NCI-H510A treated with DMSO at 0.1 percent for 48 hours (cell line): ENCODE results near the gene HYAL1.

ENCODE experiments used
- DNase-seq: peaks from one replicate; lab custom pipeline; 2025; lab: John Stamatoyannopoulos, UW

Gene HYAL1

GRCh38 chr3:50303013-50303815 lies at the start of gene HYAL1:
Gene HYAL1, minus strand, starts transcription at chr3:50303574. Its CDS starts 618 bp downstream, at chr3:50302956.
- no peak for DNase-seq

- no peak for DNase-seq
These were observed 49.4 kb upstream of the HYAL1 start for GRCh38 chr3:50352781-50353180.

- no peak for DNase-seq
These were observed 47.9 kb upstream of the HYAL1 start for GRCh38 chr3:50351323-50351697.

- DNase-seq = peak; percentile 83
These were observed 47.4 kb upstream of the HYAL1 start, which contains the start of the genes CYB561D2 and NPRL2 for GRCh38 chr3:50350527-50351322. Gene CYB561D2, plus strand, starts transcription at chr3:50350862. Its CDS starts 572 bp downstream, at chr3:50351434. Gene NPRL2, minus strand, starts transcription at chr3:50350775. Its CDS starts 123 bp downstream, at chr3:50350652.

- no peak for DNase-seq
These were observed 46.8 kb upstream of the HYAL1 start for GRCh38 chr3:50350213-50350526.

GRCh38 chr3:50347187-50347813 lies 43.9 kb upstream of the HYAL1 start:
- peak; percentile 58 for DNase-seq

GRCh38 chr3:50345586-50346234 lies 42.3 kb upstream of the HYAL1 start, which contains the start of gene ZMYND10:
Gene ZMYND10, minus strand, starts transcription at chr3:50345732. Its CDS starts 153 bp downstream, at chr3:50345579.
- DNase-seq = peak; percentile 20

GRCh38 chr3:50345008-50345407 lies 41.6 kb upstream of the HYAL1 start:
- DNase-seq = no peak

GRCh38 chr3:50342813-50343633 lies 39.6 kb upstream of the HYAL1 start:
- no peak for DNase-seq

- DNase-seq = no peak
These were observed 38.7 kb upstream of the HYAL1 start for GRCh38 chr3:50341996-50342650.

- DNase-seq = no peak
These were observed 38.2 kb upstream of the HYAL1 start for GRCh38 chr3:50341537-50341936.

GRCh38 chr3:50340448-50341329 lies 37.3 kb upstream of the HYAL1 start, which contains the start of gene RASSF1:
Gene RASSF1, minus strand, starts transcription at chr3:50340836. Its CDS starts 31 bp downstream, at chr3:50340805.
- no peak for DNase-seq

- no peak for DNase-seq
These were observed 36.7 kb upstream of the HYAL1 start for GRCh38 chr3:50340147-50340447.

GRCh38 chr3:50339485-50340146 lies 36.2 kb upstream of the HYAL1 start:
- DNase-seq = no peak

GRCh38 chr3:50338965-50339364 lies 35.6 kb upstream of the HYAL1 start:
- DNase-seq = no peak

GRCh38 chr3:50337175-50337861 lies 33.9 kb upstream of the HYAL1 start:
- peak; percentile 84 for DNase-seq

GRCh38 chr3:50336452-50337174 lies 33.2 kb upstream of the HYAL1 start:
- DNase-seq = no peak
